ENCODE measurements around the gene HOXC13.

HOXC13 gene

DNA sequence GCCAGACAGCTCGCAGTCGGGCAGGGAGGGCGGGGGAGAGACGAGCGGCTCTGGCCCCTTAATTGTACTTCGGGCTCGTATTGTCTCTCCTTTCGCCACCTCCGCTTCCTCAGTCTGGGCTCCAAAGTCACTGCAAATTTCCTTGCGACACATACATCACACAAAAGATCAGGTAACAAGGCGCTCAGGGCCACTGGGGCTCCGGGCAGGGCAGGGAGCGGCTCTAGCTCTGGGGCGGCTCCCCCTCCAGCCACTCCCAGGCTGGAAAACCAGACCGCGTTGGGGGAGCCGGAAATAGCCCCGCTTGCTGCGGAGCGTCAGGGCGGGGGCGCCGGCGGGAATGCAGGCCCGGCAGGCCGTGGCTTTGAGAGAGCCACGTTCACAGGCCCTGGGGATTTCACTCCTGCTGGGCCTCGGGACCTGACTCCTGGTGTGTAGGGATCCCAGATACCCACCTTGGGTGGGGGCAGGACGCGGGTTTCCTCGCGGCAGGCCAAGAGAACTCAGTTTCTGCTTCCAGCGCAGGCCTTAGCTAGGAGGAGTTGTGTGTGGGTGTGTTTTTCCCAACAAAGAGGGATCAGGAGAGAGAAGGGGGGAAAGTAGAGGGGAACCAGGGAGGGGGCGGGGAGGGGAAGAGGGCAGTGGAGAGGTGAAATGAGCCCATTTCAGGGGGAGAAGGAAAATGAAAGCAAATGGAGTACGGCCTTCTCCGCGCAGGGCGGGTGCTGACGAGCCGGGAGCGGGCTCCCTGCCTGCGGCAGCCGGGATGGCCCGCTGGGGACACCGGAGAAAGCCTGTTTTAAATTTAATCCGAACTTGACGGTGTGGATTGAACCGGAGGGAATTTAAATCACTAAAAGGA lies 57.0 kb downstream of the HOXC13 start:
- DNase-seq = peak; percentile 53

Data from suppressor macrophage treated with lipopolysaccharide for 4 hours (primary cell).